ENCODE measurements around the gene PLEKHA6. TPM values are rescaled to one million over a fixed set of nuclear protein-coding genes. Genes with fewer than 3 reads are reported as not detected.

PLEKHA6 gene
- total and polyA plus RNA-seq, 2 donors (not counting 1 experiment from before 2014, with no cell fraction given): 0.31 to 0.47 TPM

DNA sequence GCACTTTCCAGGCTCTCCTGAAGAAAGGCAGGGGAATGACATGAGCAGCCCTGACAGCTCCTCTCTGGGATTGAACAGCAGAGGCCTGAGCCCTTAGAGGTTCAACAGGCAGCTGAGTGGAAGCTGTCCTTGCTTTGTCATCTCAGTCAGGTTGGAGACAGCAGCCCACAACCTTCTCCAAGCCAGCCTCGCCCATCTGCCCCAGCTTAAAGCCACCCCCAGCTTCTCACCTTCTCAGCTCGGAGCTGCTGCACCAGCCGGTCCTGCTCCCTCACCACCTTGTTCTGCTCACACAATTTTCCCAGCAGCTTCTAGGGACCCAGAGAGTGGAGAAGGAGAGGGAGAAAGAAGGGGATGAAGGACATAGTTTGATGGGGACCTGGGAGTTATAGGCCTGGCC is 110.8 kb downstream of the PLEKHA6 start:
- Mint-ChIP-seq H3K4me3 (no peak overlapping the region), H3K27ac (no peak overlapping the region), H3K4me1 (no peaks in the 10 kb centered on the region), H3K9me3 (ENCODE audit: insufficient read depth) (no peaks in the 10 kb centered on the region), H3K27me3 (peaks cover 24% of the 10 kb centered on the region)
- Histone ChIP-seq H3K27ac (ENCODE audit: low read length in 2 of 2) (no peak overlapping the region), H4K20me1 (ENCODE audit: control insufficient read depth, insufficient read depth, low read length, poor library complexity, severe bottlenecking) (no peaks in the 10 kb centered on the region), H2AFZ (ENCODE audit: insufficient read depth, low read depth, low read length, poor library complexity, severe bottlenecking) (no peak overlapping the region), H3K4me3 (ENCODE audit: control extremely low read depth in 1 of 5, extremely low read depth in 1 of 5, insufficient read depth in 1 of 5, low read depth in 2 of 5, low read length in 4 of 5) (no peak overlapping the region), H3K9me3 (ENCODE audit: control extremely low read depth in 1 of 3, control insufficient read depth in 2 of 3, insufficient read depth in 1 of 3, low read length in 2 of 3) (no peaks in the 10 kb centered on the region), H3K4me1 (ENCODE audit: control insufficient read depth in 2 of 2, insufficient read depth in 2 of 2, low read length in 2 of 2) (no peaks in the 10 kb centered on the region), H3K9ac (ENCODE audit: low read length) (no peak overlapping the region), H3K79me2 (ENCODE audit: control insufficient read depth, insufficient read depth, low read length) (no peaks in the 10 kb centered on the region), H3K4me2 (replicated peaks; ENCODE audit: low read depth, low read length, poor library complexity, severe bottlenecking) (no peak overlapping the region), H3K36me3 (replicated peaks in 1 of 2; ENCODE audit: control extremely low read depth in 1 of 2, control insufficient read depth in 1 of 2, extremely low read depth in 1 of 2, insufficient read depth in 2 of 2, low read length in 1 of 2) (no peaks in the 10 kb centered on the region), H3K27me3 (replicated peaks in 1 of 4; ENCODE audit: control extremely low read depth in 1 of 4, control insufficient read depth in 3 of 4, insufficient read depth in 4 of 4, low read length in 3 of 4) (peaks cover 0 to 3% (median 0%) of the 10 kb centered on the region in 4 experiments)
- TF ChIP-seq CTCF (IDR thresholded peaks at IDR 0.05) (no peak), EZH2 (IDR thresholded peaks at IDR 0.05; ENCODE audit: borderline replicate concordance, insufficient read depth, low read depth, low read length, poor library complexity, severe bottlenecking) (no peak)
- CTCF ChIA-PET: interaction anchor here (1.3 kb wide), 1 partner anchor 10 kb away, joined by 3 read pairs; no protein-coding TSS in a partner anchor
- intact Hi-C loops (cut with micrococcal nuclease): no loop called here
- WGBS (ENCODE audit: insufficient coverage): no CpG with 5 or more reads among the region's 3 CpGs
- ATAC-seq (ENCODE audit: low read depth) (no peak), DNase-seq (no peak)
- POLR2A ChIA-PET: no interaction called here

DNA sequence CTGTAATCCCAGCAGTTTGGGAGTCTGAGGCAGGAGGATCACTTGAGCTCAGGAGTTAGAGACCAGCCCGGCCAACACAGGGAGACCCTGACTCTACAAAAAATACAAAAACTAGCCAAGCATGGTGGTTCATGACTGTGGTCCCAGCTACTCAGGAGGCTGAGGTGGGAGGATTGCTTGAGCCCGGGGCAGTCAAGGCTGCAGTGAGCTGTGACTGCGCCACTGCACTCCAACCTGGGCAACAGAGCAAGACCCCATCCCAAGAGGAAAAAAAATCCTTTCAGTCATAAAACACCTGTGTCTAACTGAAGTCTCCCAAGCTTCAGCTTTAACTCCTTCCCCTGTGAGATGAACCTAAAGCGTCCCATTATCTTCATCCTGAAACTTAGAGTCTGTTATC is 112.9 kb downstream of the PLEKHA6 start:
- Histone ChIP-seq H3K27ac (ENCODE audit: low read length in 2 of 2) (no peak overlapping the region), H4K20me1 (ENCODE audit: control insufficient read depth, insufficient read depth, low read length, poor library complexity, severe bottlenecking) (no peaks in the 10 kb centered on the region), H3K27me3 (replicated peaks in 1 of 4; ENCODE audit: control extremely low read depth in 1 of 4, control insufficient read depth in 3 of 4, insufficient read depth in 4 of 4, low read length in 3 of 4) (no peaks in the 10 kb centered on the region), H2AFZ (ENCODE audit: insufficient read depth, low read depth, low read length, poor library complexity, severe bottlenecking) (no peak overlapping the region), H3K79me2 (ENCODE audit: control insufficient read depth, insufficient read depth, low read length) (no peaks in the 10 kb centered on the region), H3K36me3 (replicated peaks in 1 of 2; ENCODE audit: control extremely low read depth in 1 of 2, control insufficient read depth in 1 of 2, extremely low read depth in 1 of 2, insufficient read depth in 2 of 2, low read length in 1 of 2) (no peaks in the 10 kb centered on the region), H3K9me3 (ENCODE audit: control extremely low read depth in 1 of 3, control insufficient read depth in 2 of 3, insufficient read depth in 1 of 3, low read length in 2 of 3) (no peaks in the 10 kb centered on the region), H3K9ac (ENCODE audit: low read length) (no peak overlapping the region), H3K4me2 (replicated peaks; ENCODE audit: low read depth, low read length, poor library complexity, severe bottlenecking) (no peak overlapping the region), H3K4me1 (ENCODE audit: control insufficient read depth in 2 of 2, insufficient read depth in 2 of 2, low read length in 2 of 2) (no peaks in the 10 kb centered on the region), H3K4me3 (ENCODE audit: control extremely low read depth in 1 of 5, extremely low read depth in 1 of 5, insufficient read depth in 1 of 5, low read depth in 2 of 5, low read length in 4 of 5) (no peak overlapping the region)
- intact Hi-C loops (cut with micrococcal nuclease): no loop called here
- POLR2A ChIA-PET: no interaction called here
- no peaks in the 10 kb centered on the region for H3K9me3 Mint-ChIP-seq (ENCODE audit: insufficient read depth)
- no peak overlapping the region for H3K27ac Mint-ChIP-seq
- DNase-seq (no peak), ATAC-seq (ENCODE audit: low read depth) (no peak)
- H3K4me3 Mint-ChIP-seq: no peak overlapping the region
- H3K27me3 Mint-ChIP-seq: peaks cover 27% of the 10 kb centered on the region
- no peaks in the 10 kb centered on the region for H3K4me1 Mint-ChIP-seq
- WGBS (ENCODE audit: insufficient coverage): 100% methylated on average over 3 of the region's 4 CpGs
- TF ChIP-seq CTCF (IDR thresholded peaks at IDR 0.05) (no peak), EZH2 (IDR thresholded peaks at IDR 0.05; ENCODE audit: borderline replicate concordance, insufficient read depth, low read depth, low read length, poor library complexity, severe bottlenecking) (no peak)
- CTCF ChIA-PET: interaction anchor here (1.4 kb wide), 1 partner anchor 39 kb away, joined by 3 read pairs; no protein-coding TSS in a partner anchor
